Vagina (tissue), 2 donors: ENCODE results near the gene ZNF628. TPM values are rescaled to one million over a fixed set of nuclear protein-coding genes. Genes with fewer than 3 reads are reported as not detected.

Experiments used
- DNase-seq, 2 donors: peaks; one replicate each; pipeline ENCODE4 v3.0.0-alpha.2; 2017; ENCODE audit errors: extremely low spot score in 2 of 2
- H3K27ac ChIP-seq: fragments of 200-600 bp; sonication (generic); one replicate; pipeline ENCODE4 v1.5.1; 2019
- H3K27me3 ChIP-seq: fragments of 200-600 bp; sonication (generic); one replicate; pipeline ENCODE4 v1.5.1; 2019
- H3K36me3 ChIP-seq, 2 donors: fragments of 200-600 bp; sonication (generic); one replicate each; pipeline ENCODE4 v1.5.1; 2017 to 2019
- H3K4me1 ChIP-seq: fragments of 200-600 bp; sonication (generic); one replicate; pipeline ENCODE4 v1.5.1; 2019
- H3K4me3 ChIP-seq, 2 donors: fragments of 200-600 bp; sonication (generic); 1 replicate in 1 of 2; 2 replicates in 1 of 2; pipeline ENCODE4 v1.5.1; 2016 to 2019
- H3K9me3 ChIP-seq: fragments of 200-600 bp; sonication (generic); one replicate; pipeline ENCODE4 v1.5.1; 2019
- CTCF ChIP-seq, 3 experiments: fragments of 450-650 bp in 2 of 3; fragments of 200-600 bp in 1 of 3; sonication (generic) in 1 of 3; IDR thresholded peaks; one replicate each; pipeline ENCODE4 v1.5.1; 2017 to 2019; ENCODE audit warnings: antibody characterized with exemption in 3 of 3, mild to moderate bottlenecking in 2 of 3, moderate library complexity in 2 of 3
- POLR2A ChIP-seq, 2 donors: fragments of 450-650 bp; IDR thresholded peaks; one replicate each; pipeline ENCODE4 v1.6.1; 2017; ENCODE audit warnings: antibody characterized with exemption in 2 of 2, mild to moderate bottlenecking in 2 of 2, moderate library complexity in 2 of 2
- POLR2AphosphoS5 ChIP-seq, 2 donors: sonication (generic); formaldehyde crosslinking; IDR thresholded peaks; one replicate each; pipeline ENCODE4 v1.9.0; 2017; ENCODE audit warnings: antibody characterized with exemption in 2 of 2, mild to moderate bottlenecking in 2 of 2, low read depth in 1 of 2; ENCODE audit not compliant: insufficient read depth in 1 of 2
- intact Hi-C: fragments of 100-400 bp; cut with DNase I; formaldehyde crosslinking; loops from one replicate; pipeline ENCODE4 v1.15.1; 2023
- total RNA-seq: library from RNA; depleted of rRNA; stranded (reverse); fragments of >200 nt; gene quantifications from one replicate; pipeline ENCODE4 v1.2.3, GENCODE V29; 2016

ZNF628 gene
- total RNA-seq, 1 donor from 2014 or later: 2.7 TPM

GRCh38 chr19:55467236-55468053, 9.0 kb upstream of the ZNF628 start:
- Histone ChIP-seq H3K36me3 (no peaks in the 10 kb centered on the region), H3K27ac (no peak overlapping the region), H3K9me3 (no peaks in the 10 kb centered on the region), H3K4me1 (peaks cover 12% of the 10 kb centered on the region), H3K4me3 (no peak overlapping the region), H3K27me3 (no peaks in the 10 kb centered on the region)
- intact Hi-C loops: loop anchor here (5.0 kb wide), 1 partner anchor 35 kb away; no protein-coding TSS in a partner anchor
- peak in 1 of 2 donors; percentile 42 for TF ChIP-seq POLR2AphosphoS5 (IDR thresholded peaks at IDR 0.05; ENCODE audit: insufficient read depth in 1 of 2, low read depth in 1 of 2)
- TF ChIP-seq CTCF (IDR thresholded peaks at IDR 0.05): peak; percentile 80 to 98 (median 95)
- TF ChIP-seq POLR2A (IDR thresholded peaks at IDR 0.05): no peak
- DNase-seq: no peak

GRCh38 chr19:55468054-55468393, 8.4 kb upstream of the ZNF628 start:
- Histone ChIP-seq H3K36me3 (no peaks in the 10 kb centered on the region), H3K4me1 (peaks cover 14% of the 10 kb centered on the region), H3K27ac (no peak overlapping the region), H3K27me3 (no peaks in the 10 kb centered on the region), H3K4me3 (no peak overlapping the region), H3K9me3 (no peaks in the 10 kb centered on the region)
- DNase-seq: no peak
- no peak for TF ChIP-seq POLR2AphosphoS5 (IDR thresholded peaks at IDR 0.05; ENCODE audit: insufficient read depth in 1 of 2, low read depth in 1 of 2)
- peak in 1 of 3 experiments; percentile 8 for TF ChIP-seq CTCF (IDR thresholded peaks at IDR 0.05)
- intact Hi-C loops: loop anchor here (5.0 kb wide), 1 partner anchor 34 kb away; no protein-coding TSS in a partner anchor

GRCh38 chr19:55471266-55471665, 5.2 kb upstream of the ZNF628 start:
- intact Hi-C loops: no loop called here

DNA sequence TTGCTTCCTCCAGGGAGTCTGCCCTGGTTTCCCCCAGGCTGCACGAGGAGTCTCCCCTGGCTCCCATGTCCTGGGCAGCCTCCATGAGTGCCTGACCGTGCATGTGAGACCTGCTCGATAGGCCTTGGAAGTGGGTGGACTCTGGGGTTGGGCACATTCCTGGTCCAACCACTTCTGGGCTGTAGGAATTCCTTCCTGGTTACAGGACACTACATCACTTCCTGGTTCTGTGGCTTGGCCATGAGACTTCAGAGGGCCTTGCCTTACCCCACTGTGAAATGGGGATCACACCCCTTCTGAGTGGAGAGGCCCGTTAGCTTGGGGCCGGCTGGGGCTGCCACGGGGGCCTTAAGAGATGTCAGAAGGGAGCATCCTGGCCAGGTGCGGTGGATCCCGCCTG, 4.0 kb upstream of the ZNF628 start:
- no peak overlapping the region for H3K27ac ChIP-seq
- H3K9me3 ChIP-seq: no peaks in the 10 kb centered on the region
- peaks cover 45% of the 10 kb centered on the region for H3K4me1 ChIP-seq
- H3K36me3 ChIP-seq: no peaks in the 10 kb centered on the region
- no peak for DNase-seq
- intact Hi-C loops: no loop called here
- no peaks in the 10 kb centered on the region for H3K27me3 ChIP-seq
- no peak for TF ChIP-seq POLR2A (IDR thresholded peaks at IDR 0.05)
- no peak for TF ChIP-seq POLR2AphosphoS5 (IDR thresholded peaks at IDR 0.05; ENCODE audit: insufficient read depth in 1 of 2, low read depth in 1 of 2)
- TF ChIP-seq CTCF (IDR thresholded peaks at IDR 0.05): no peak
- H3K4me3 ChIP-seq: no peak overlapping the region

More at GRCh38 chr19:55471266-55471665, 5.2 kb upstream of the ZNF628 start:
- TF ChIP-seq POLR2A (IDR thresholded peaks at IDR 0.05) (no peak), POLR2AphosphoS5 (IDR thresholded peaks at IDR 0.05; ENCODE audit: insufficient read depth in 1 of 2, low read depth in 1 of 2) (no peak), CTCF (IDR thresholded peaks at IDR 0.05) (no peak)
- peaks cover 43% of the 10 kb centered on the region for H3K4me1 ChIP-seq
- no peak for DNase-seq
- no peaks in the 10 kb centered on the region for H3K9me3 ChIP-seq
- H3K27ac ChIP-seq: no peak overlapping the region
- H3K4me3 ChIP-seq: no peak overlapping the region
- no peaks in the 10 kb centered on the region for H3K36me3 ChIP-seq
- no peaks in the 10 kb centered on the region for H3K27me3 ChIP-seq
